NK-92 (cell line): ENCODE measurements around the gene GSDMA.
"Not testable (repeated sequence)": the region's sequence is repeated elsewhere in the genome, so short reads cannot be mapped to it uniquely, and the experiment has no call there.

Source experiments
- DNase-seq: peaks from one replicate; lab custom pipeline; 2025; ENCODE audit not compliant: unreplicated experiment; lab: John Stamatoyannopoulos, UW

The GSDMA gene

GRCh38 chr17:39928858-39929645 is 33.8 kb upstream of the GSDMA start:
- no peak for DNase-seq

- no peak for DNase-seq
These were observed 33.0 kb upstream of the GSDMA start for GRCh38 chr17:39929646-39930407.

- no peak for DNase-seq
These were observed 28.9 kb upstream of the GSDMA start for GRCh38 chr17:39933912-39934311.

GRCh38 chr17:39934324-39934723 is 28.5 kb upstream of the GSDMA start:
- DNase-seq: no peak

GRCh38 chr17:39935909-39936308 is 26.9 kb upstream of the GSDMA start:
- no peak for DNase-seq

GRCh38 chr17:39937447-39937846 is 25.4 kb upstream of the GSDMA start:
- DNase-seq: no peak

GRCh38 chr17:39938140-39938869 is 24.5 kb upstream of the GSDMA start:
- no peak for DNase-seq

- DNase-seq: no peak
These were observed 23.7 kb upstream of the GSDMA start for GRCh38 chr17:39939106-39939505.

- DNase-seq: no peak
These were observed 23.0 kb upstream of the GSDMA start for GRCh38 chr17:39939588-39940419.

GRCh38 chr17:39943702-39944392 is 19.0 kb upstream of the GSDMA start:
- no peak for DNase-seq

GRCh38 chr17:39944393-39944711 is 18.5 kb upstream of the GSDMA start:
- DNase-seq: no peak

- no peak for DNase-seq
These were observed 16.1 kb upstream of the GSDMA start for GRCh38 chr17:39946551-39947330.

GRCh38 chr17:39948489-39948828 is 14.3 kb upstream of the GSDMA start:
- DNase-seq: not testable (repeated sequence)

GRCh38 chr17:39949028-39949427 is 13.8 kb upstream of the GSDMA start:
- no peak for DNase-seq

GRCh38 chr17:39950871-39951348 is 11.9 kb upstream of the GSDMA start:
- no peak for DNase-seq

GRCh38 chr17:39951924-39952679 is 10.7 kb upstream of the GSDMA start:
- no peak for DNase-seq

- DNase-seq: peak; percentile 86
These were observed 9.9 kb upstream of the GSDMA start for GRCh38 chr17:39952680-39953470.

GRCh38 chr17:39953471-39953888 is 9.3 kb upstream of the GSDMA start:
- DNase-seq: no peak
